Occipital lobe (tissue), 2 donors: ENCODE results near the gene MTA1. TPM values are rescaled to one million over a fixed set of nuclear protein-coding genes. Genes with fewer than 3 reads are reported as not detected.
A peak's percentile ranks its signal among the peaks of the same experiment; 100 is the strongest.

ENCODE experiments used
- DNase-seq: peaks from one replicate; lab custom pipeline; 2025; lab: John Stamatoyannopoulos, UW
- total RNA-seq: library from RNA; depleted of rRNA; stranded (reverse); fragments of >200 nt; gene quantifications from one replicate; pipeline ENCODE4 v1.2.3, GENCODE V29; 2014

The MTA1 gene
- total RNA-seq, 1 donor from 2014 or later: 37.0 TPM

- no peak for DNase-seq
These were observed 32.8 kb upstream of the MTA1 start for GRCh38 chr14:105386581-105387529.

DNA sequence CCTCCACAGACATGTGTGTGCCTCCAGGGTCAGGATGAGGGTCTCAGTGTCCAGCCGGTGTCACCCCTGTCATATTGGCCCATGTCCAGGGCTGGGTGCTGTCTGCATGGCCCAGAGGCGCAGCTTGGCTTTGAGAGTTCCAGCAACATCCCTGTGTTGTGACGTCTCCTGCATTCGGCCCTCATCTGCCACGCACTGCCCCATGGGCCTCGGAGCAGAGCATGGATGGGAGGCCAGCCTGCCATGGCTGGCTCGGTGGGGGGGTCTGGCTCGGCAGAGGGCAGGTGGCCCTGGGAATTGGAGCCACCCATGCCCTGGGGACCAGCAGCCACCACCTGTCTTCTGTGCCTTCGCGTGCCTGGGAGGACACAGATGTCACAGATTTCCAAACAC lies 32.1 kb upstream of the MTA1 start:
- no peak for DNase-seq

- DNase-seq: no peak
These were observed 31.3 kb upstream of the MTA1 start for GRCh38 chr14:105388110-105388951.

DNA sequence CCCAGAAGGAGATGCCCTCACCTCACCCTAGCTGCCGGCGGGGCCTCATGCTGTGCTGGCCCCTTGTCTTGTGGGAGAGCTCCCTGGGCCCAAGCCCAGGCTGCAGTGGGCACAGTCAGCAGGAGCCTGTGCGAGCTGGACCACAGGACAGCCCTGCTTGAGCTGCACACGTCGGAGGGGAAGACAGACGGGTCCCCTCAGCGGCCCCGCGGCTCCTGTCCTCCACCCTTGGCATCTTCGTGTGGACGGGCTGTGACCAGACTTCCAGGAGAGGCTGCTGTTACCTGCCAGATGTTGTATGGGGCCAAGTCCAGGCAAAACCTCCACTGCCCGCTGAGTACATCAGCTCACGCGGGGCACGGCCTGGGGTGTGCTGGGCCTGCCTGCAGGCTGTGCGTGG lies 30.7 kb upstream of the MTA1 start:
- DNase-seq: no peak

DNA sequence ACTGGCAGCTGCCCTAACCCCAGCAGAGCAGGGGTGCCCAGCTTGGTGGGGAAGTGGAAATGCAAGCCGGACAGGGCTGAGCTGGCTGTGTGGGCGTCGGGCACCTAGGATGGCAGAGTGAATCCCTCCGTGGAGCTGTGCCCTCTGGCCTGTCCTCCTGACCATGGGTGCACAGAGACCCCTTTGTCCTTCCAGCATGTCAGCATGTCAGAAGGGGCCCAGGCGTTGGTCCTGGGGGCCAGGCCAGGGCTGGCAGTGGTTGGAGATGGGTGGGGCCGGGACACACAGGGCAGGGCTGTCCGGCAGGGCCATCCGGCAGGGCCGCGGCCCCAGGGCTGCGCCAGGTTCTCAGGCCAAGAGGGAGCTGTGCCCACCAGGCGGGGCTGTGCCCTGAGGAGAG lies 30.1 kb upstream of the MTA1 start:
- DNase-seq: no peak

DNA sequence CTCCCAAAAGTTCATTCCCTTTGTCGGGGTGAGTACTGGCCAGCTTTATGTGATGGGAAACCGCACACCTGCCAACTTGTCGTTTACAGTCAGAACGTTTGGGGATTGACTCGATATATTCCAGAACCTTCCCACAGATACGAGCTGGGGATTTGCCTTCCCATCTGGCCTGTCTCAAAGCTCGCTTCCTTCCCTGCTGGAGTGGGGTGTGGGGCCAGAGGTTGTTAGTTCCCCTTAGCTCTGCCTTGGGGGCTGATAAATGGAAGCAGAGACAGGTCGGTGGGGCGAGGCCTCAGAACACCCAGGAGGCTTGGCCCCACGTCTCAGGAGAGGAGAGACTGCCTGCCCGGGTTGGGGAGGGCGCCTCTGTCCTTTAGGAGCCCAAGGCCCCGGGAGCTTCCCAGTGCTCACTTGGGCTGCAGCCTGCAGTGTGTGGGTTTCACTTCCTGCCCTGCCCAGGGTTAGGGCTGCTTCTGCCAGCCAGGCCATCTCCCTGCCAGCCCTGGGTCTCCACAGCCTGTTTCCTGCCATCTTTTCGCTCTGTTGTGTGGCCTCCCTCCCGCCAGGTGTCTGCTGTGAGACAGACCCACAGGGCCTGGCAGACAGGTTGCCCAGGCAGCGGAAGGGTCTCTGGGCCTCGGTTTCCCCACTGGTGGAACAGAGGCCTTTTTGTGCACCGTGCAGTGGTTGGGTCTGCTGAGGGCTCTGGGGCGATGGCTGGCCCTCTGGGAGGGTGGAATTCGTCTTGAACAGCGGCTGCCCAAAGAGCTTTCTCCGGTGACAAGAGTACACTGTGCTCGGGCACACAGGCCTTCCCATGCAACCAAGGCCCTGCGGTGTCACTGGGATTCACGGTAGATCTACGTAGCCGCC lies 29.4 kb upstream of the MTA1 start:
- DNase-seq: no peak

DNA sequence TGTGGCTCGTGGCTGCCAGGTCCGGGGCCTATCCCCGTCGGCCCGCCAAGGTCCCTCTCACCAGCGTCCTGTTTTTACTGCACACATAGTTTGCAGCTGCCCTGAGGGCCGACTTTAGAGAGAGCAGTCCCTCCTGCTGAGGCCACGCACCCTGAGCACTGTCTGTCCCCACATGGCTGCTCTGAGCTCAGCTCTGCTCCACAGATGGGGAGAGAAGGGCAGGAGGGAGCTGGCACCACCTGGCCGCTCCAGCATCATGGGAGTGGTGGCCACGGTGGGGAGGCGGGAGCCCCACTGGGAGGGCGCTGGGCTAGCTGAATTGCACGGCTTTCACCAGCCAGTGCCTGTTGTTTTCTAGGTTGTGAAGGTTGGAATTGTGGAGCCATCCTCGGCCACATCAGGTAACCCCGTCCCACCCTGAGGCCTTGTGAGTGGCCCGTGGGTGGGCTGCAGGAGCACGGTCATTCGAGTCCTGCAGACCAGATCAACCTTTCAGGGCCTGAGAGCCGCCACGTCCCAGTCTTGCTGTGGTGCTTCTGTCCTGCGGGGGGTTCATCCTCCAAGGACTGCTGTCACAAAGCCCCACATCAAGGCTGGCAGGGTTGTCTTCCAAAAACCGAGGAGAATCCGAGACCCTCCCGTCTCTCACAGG lies 28.7 kb upstream of the MTA1 start:
- no peak for DNase-seq

DNA sequence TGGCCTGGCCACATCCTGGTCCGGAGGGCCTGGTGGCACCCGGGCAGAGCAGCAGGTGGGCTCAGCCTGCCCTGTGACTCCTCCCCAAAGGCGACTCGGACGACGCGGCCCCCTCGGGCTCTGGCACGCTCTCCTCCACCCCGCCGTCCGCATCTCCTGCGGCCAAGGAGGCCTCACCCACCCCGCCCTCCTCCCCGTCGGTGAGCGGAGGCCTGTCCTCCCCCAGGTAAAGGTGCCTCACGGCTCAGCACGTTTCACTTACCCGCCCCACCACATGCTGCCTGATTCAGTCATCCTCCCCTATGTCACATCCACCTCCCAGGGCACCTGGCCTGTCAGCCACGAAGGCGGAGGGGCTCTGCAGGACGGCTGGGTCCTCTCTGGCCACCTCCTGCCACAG lies 28.1 kb upstream of the MTA1 start:
- DNase-seq: no peak

- DNase-seq: no peak
These were observed 27.2 kb upstream of the MTA1 start for GRCh38 chr14:105392131-105393090.

GRCh38 chr14:105393151-105393550 lies 26.5 kb upstream of the MTA1 start:
- DNase-seq: no peak

GRCh38 chr14:105394714-105395537 lies 24.7 kb upstream of the MTA1 start:
- no peak for DNase-seq

DNA sequence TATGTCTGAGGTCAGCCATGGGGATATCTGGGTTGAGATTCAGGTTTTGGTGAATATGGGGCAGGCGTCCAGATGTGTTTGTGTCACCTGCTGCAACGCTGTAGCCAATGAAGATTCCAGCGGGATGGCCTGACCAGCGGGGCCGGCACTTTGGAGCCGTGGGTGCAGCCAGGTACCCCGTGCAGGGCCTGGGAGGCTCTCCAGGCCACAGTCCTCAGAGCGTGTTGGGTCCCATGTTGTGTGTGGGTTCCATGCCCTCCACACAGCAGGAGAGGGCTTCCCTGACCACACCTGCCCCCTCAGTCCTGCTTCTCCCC lies 24.1 kb upstream of the MTA1 start:
- DNase-seq: no peak

GRCh38 chr14:105397350-105397931 lies 22.2 kb upstream of the MTA1 start:
- no peak for DNase-seq

- peak; percentile 66 for DNase-seq
These were observed 21.4 kb upstream of the MTA1 start, which contains the start of gene TEX22 for GRCh38 chr14:105398044-105398725. Gene TEX22 (plus strand): TSS chr14:105398538. CDS start chr14:105399341, 803 bp downstream.

- DNase-seq: no peak
These were observed 20.7 kb upstream of the MTA1 start for GRCh38 chr14:105398726-105399465.

DNA sequence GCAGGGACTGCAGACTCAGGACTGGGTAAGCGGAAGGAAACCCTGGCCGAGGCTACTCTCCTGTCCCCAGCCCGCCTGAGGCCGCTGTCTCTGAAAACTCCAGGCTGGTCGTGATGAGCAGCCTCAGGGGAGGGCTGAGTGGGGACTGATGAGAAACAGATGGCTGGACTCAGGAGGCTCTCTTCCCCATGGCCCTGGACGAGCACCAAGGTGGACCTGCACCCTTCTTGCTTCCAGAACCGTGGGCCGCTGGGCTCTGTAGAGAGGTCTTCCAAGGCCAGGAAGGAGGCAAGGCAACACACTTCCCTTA lies 20.2 kb upstream of the MTA1 start:
- DNase-seq: no peak

DNA sequence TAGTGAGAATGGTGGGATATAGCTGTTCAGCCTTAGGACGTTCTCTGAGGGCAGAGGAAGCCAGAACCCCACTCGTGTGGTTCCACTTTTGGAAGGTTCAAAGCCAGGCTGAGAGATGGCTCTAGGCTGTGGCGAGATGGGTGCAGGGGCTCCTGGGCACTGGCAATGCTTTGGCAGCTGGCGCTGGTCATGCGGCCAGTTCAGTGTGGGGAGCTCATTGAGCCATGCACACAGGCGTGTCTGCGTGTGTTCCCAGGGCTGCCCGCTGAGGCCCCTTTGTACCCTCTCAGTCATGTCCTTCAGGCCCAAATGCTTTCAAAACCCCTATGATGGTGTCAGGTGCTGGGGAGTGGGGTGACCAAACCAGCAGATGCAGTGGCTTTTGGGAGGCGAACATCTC lies 19.6 kb upstream of the MTA1 start:
- no peak for DNase-seq
